Islet precursor cell (in vitro differentiated cells): ENCODE data around the gene PPIP5K2.

ENCODE experiments used
- DNase-seq: peaks from one replicate; pipeline ENCODE4 v3.0.0-alpha.2; 2018

Gene PPIP5K2

GRCh38 chr5:103255691-103256090 lies 135.6 kb downstream of the PPIP5K2 start:
- no peak for DNase-seq

- no peak for DNase-seq
Measured at GRCh38 chr5:103256178-103256577, 136.1 kb downstream of the PPIP5K2 start.

- peak; percentile 100 for DNase-seq
Measured at GRCh38 chr5:103258368-103258956, 138.4 kb downstream of the PPIP5K2 start, which contains the start of gene MACIR. Gene MACIR (plus strand): TSS chr5:103258763. CDS start chr5:103275920, 17,157 bp downstream.

- no peak for DNase-seq
Measured at GRCh38 chr5:103258957-103259704, 139.0 kb downstream of the PPIP5K2 start.

GRCh38 chr5:103259705-103260355 lies 139.7 kb downstream of the PPIP5K2 start:
- DNase-seq = peak; percentile 75

- DNase-seq = no peak
Measured at GRCh38 chr5:103260951-103261350, 140.8 kb downstream of the PPIP5K2 start.
